C1 segment of cervical spinal cord (tissue), 14 donors: Measurements from ENCODE around the gene NAGK.
"Not testable (repeated sequence)": the region's sequence is repeated elsewhere in the genome, so short reads cannot be mapped to it uniquely, and the experiment has no call there.

Experiments used
- DNase-seq, 14 donors: peaks; one replicate each; lab custom pipeline; 2025; lab: John Stamatoyannopoulos, UW

NAGK gene

GRCh38 chr2:71069376-71069775 is 928 bp downstream of the NAGK start:
- DNase-seq: no peak

GRCh38 chr2:71070294-71071093 is 2.0 kb downstream of the NAGK start:
- peak in 2 of 14 donors; percentile 11 to 18 for DNase-seq

- peak in 5 of 14 donors; percentile 7 to 50 (median 43) for DNase-seq
Observed at GRCh38 chr2:71071681-71072398, 3.4 kb downstream of the NAGK start.

GRCh38 chr2:71072492-71072891 is 4.0 kb downstream of the NAGK start:
- DNase-seq: no peak

GRCh38 chr2:71073475-71073874 is 5.0 kb downstream of the NAGK start:
- DNase-seq: no peak

- no peak for DNase-seq
Observed at GRCh38 chr2:71074893-71075395, 6.5 kb downstream of the NAGK start.

- no peak for DNase-seq
Observed at GRCh38 chr2:71078624-71079023, 10.2 kb downstream of the NAGK start.

- no peak for DNase-seq
Observed at GRCh38 chr2:71082402-71083252, 14.2 kb downstream of the NAGK start.

GRCh38 chr2:71083297-71083696 is 14.8 kb downstream of the NAGK start:
- not testable (repeated sequence) for DNase-seq

- DNase-seq: not testable (repeated sequence)
Observed at GRCh38 chr2:71083752-71084312, 15.4 kb downstream of the NAGK start.

- not testable (repeated sequence) for DNase-seq
Observed at GRCh38 chr2:71085325-71086003, 17.0 kb downstream of the NAGK start.

- DNase-seq: not testable (repeated sequence)
Observed at GRCh38 chr2:71089475-71089874, 21.0 kb downstream of the NAGK start.

- DNase-seq: not testable (repeated sequence)
Observed at GRCh38 chr2:71091808-71092207, 23.4 kb downstream of the NAGK start.

- DNase-seq: not testable (repeated sequence)
Observed at GRCh38 chr2:71092491-71093260, 24.2 kb downstream of the NAGK start.

GRCh38 chr2:71100195-71100964 is 31.9 kb downstream of the NAGK start:
- peak in 2 of 14 donors; percentile 3 to 21 for DNase-seq

GRCh38 chr2:71101656-71102055 is 33.2 kb downstream of the NAGK start:
- no peak for DNase-seq

- no peak for DNase-seq
Observed at GRCh38 chr2:71102981-71103681, 34.7 kb downstream of the NAGK start.

- DNase-seq: no peak
Observed at GRCh38 chr2:71103809-71104208, 35.4 kb downstream of the NAGK start.

GRCh38 chr2:71106463-71106862 is 38.0 kb downstream of the NAGK start:
- DNase-seq: not testable (repeated sequence)
